ENCODE results near the gene MSI2.

Gene MSI2

DNA sequence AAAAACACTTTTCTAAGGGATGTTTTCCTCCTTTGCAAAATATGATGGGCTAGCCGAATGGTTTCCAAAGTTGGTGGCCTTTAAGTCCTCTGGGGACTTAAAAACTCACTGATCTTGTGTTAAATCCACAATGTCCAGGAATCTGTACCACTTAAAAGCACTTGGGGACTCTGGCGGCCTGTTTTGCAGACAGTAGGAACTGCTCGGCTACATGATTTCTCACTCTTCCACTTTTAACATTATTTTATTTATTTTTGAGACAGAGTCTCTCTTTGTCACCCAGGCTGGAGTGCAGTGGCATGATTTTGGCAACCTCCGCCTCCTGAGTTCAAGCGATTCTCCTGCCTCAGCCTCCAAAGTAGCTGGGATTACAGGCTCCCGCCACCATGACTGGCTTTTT is 9.1 kb upstream of the MSI2 start:
- no peak for DNase-seq

DNA sequence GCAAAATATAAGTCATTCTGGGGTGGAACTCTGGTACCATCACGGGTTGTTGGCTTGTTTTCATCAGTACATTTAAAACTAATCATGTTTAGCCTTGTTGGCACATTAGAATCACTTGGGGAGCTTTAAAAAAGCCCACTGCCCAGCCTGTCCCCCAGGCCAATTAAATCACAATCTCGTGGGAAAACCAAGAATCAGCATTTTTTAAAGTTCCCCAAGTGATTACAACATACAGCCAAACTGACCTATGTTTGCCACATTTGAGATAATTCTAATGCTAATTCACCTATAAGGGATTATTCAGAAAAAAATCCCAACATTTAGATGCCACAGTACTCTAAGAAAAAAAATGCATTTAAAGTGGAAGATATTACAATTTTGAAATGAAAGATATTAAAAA is 8.4 kb upstream of the MSI2 start:
- no peak for DNase-seq

- no peak for DNase-seq
Observed at GRCh38 chr17:57249520-57249919, 6.8 kb upstream of the MSI2 start.

- DNase-seq: no peak
Observed at GRCh38 chr17:57251211-57251787, 5.0 kb upstream of the MSI2 start.

- no peak for DNase-seq
Observed at GRCh38 chr17:57253362-57254065, 2.8 kb upstream of the MSI2 start.

GRCh38 chr17:57255182-57255775 is 1.0 kb upstream of the MSI2 start:
- DNase-seq: no peak

DNA sequence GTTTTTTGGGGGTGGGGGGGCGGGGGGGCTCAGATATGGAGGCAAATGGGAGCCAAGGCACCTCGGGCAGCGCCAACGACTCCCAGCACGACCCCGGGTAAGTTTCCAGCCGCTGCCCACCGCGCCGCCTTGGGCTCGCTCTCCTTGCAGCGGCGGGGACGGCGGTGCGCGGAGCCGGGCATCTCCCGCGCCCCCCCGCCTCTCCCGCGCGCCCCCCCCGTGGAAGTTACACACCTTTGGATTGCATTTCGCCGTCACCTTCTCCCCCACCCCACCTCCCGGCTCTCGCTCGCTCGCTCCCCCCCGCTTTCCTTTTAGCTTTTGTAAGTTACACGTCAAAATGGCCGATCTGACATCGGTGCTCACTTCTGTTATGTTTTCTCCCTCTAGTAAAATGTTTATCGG is 387 bp downstream of the MSI2 start:
- DNase-seq: no peak

DNA sequence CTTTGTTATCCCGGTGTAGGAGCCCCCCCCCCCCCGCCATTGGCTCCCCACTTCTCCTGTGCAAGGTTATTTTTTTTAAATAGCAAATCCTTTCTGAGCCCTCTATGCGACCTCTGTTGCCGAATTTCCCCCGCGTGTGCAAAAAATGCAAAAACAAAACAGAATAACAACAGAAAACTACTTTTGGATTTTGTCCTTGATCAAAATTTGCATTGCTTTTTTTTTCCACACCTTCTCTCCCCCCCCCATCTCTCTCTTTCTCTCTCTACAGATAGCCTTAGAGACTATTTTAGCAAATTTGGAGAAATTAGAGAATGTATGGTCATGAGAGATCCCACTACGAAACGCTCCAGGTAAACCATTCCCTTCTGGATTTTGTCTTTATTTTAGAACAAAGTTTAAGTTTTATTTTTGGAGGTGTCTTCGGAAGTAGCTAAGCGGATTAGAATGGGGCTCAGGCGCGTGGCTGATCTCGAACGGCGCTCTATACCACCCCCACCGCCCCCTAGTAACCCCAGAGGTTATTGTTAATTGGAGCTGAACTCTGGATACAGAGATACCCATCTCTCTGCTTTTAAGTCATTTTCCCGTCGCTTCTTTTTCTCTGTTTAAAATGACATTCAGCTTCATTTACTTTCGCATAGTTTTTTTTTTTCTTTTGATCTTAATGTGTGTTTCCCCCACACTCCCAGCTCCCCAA is 1.0 kb downstream of the MSI2 start:
- DNase-seq: no peak

GRCh38 chr17:57257895-57258851 is 1.9 kb downstream of the MSI2 start:
- no peak for DNase-seq

DNA sequence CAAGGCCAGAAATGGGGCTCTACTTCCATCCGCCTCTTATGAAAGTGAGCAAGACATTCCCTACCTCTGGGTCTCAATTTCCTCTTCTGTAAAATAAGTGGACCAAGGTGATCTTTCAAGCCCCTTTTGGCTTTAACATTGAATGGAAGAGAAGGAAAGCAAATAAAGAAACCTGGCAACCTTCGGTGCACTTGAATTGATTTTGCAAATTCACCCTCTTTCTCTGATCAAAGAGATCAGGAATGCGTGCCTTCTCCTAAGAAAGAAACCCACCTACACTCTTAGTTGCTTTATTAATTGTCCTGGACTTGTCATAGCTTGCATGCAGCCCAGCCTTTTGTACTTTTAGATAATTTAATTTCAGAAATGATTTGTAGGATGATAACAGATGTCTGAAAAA is 3.0 kb downstream of the MSI2 start:
- DNase-seq: no peak

GRCh38 chr17:57259817-57260216 is 3.5 kb downstream of the MSI2 start:
- no peak for DNase-seq

DNA sequence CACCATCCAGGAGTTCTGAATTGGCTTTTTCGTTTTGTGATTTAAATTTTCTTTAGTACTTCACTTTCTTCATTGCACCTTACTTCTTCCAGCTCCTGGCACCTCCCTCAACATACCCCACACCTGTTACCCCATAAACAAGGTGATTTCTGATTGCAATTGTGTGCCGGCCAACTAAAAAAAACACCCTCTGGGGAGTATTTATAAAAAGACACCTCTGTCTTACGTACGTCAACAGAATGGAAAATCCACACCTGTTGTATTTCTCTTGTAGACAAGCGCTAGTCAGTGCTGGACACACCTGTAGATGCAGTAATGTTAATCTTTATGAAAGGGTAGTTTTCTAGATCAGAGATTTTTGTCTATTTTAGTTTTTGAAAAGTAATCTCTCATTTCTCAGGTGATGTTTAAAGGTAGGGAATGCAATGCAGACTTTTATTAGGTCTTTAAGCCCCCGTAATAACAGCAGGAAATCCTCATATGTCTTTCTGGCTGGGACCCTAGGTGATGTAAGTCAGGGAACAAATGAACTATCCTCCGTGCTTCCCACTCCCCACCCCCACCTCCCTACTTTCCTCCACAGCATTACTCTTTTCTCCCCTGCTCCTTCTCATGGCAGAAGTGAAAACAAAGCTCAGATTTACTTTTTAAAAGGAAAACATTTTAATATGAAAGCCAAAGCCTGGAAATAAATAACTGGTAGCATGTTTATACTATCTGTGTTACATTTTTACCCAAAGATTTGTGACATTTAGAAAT is 4.2 kb downstream of the MSI2 start:
- no peak for DNase-seq

DNA sequence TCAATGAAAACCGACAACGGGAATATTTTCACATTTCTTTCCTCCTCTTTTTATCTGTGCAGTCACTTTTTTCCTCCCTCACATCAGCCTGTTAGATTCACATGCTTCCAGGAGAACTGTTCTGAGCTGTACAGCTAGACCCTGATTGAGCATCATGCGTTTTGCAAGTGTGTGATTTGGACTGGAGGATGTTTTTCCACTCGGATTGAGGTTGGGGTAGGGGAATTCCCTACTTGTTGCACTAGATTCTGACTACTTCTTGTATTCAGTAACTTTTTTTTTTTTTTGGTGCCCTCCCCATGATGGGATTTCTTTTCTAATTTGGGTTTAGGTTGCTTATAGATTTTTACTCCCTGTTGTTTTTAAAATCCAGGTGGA is 4.8 kb downstream of the MSI2 start:
- DNase-seq: no peak

DNA sequence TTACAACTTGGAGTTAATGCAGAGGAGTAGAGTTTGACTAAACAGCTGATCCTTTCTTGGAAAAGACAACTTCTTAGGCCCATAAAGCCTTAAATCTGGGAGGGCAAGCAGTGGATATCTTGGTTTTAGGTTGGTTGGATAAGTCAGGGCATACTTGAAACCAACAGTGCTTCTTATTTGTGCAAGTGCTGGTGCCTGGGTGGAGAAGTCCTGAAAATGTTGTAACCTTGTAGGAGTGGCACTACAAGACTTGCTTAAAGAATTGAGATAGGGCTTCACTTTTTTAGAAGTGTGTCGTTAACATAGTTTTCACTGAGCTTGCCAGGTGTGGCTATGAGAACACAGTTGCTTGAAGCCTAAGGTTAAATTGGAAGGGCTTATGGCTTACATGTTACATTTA is 6.2 kb downstream of the MSI2 start:
- no peak for DNase-seq

GRCh38 chr17:57264250-57264649 is 7.9 kb downstream of the MSI2 start:
- no peak for DNase-seq

DNA sequence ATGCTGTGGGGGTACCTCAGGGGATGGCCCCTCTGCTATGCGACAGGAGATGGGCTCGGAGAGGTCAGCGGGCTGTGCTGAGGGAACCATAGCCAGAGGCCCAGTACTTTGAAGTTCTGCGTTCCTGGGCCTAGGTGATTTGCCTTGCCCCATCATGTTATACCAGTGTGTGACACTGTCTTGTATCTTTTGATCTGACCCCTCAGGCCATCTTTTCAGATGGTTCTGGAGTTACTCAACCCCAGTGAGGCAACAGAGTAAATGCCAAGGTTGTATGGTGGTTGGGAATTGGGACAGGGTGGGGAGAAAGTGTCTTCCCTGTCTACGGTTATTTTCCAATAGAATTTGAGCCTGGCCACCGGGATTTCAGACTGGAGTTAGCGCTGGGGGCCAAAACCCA is 8.5 kb downstream of the MSI2 start:
- DNase-seq: no peak

DNA sequence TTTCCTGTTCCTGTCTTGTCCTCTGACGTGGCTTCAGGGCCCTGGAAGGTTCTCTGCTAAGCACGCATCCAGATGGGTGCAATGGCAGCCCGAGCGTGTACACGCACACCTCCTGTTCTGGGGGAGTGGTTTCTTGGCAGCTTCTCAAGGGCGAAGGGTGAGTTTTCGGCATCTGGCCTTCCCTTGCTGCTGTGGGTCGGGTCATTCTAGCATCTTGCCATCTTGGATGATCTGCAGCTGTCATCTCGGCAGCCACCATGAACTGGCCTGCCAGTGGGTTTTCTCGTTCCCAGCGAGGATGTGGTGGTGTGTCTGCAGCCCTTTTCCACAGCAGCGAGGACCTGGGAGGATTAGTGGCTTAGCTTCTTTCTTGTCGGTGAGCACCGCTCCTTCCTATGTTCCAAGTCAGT is 10.6 kb downstream of the MSI2 start:
- DNase-seq: no peak

DNA sequence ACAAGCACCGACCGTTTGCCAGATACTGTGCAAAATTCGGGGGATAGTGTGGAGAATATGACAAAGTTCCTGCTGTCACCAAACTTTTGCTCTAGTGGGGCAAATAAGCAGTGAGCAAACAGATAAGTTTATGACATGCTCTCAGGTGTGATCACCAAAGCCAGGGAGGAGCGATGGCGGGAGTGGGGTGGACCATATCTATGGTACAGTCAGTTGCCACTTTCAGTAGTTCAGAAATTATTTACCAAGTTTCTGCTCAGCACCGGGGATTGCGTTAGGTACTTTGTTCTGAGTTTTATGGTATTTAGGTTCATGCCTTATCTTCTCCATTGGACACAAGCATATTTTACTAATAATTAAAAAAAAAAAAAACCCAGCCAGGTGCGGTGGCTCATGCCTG is 11.9 kb downstream of the MSI2 start:
- no peak for DNase-seq

DNA sequence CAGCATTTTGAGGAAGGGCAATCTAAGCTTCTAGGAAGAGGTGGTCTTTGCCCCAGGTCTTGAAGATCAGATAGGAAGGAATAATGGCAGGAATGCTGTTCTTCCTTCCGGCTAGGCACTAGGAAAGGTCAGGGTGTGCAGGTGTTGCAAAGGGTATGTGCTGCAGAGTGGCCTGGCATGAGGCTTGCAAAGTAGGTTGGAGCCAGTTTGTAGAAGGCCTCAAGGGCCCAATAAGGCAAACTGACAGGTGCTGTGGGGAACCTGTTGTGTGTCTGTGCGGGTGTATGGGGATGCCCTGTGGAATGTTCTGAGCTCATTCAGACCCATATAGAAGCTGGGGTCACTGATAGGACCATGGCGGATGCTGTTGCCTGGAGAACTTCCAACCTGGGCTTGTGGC is 12.7 kb downstream of the MSI2 start:
- DNase-seq: no peak

DNA sequence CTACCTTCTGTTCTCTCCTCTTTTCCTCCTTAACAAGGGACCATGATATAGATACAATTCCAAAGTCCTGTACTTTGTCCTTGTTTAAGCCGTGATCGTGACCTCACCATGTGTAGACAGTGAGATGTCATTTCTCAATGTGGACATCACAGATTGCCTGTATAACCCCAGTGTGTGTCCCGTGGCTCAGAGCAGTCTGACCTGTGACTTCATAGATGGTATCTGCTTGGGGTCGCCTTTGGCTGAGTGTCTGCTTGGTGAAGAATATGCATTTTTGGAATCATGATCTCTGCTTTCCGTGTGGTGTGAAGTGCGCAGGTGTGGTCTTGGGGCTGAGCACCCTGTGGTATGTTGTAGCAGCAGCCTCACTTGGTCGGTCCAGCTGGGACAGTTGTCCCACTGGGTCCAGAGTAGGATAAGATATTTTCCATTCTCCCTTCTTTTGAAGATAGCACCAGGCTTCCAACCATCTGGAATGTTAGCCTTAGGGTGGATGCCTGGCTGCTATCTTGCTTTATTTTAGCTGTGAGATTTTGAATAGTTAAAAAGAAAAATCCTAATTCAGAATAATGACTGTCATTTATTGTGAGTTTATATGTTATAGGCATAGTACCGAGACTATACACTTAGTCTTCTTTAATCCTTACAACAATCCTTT is 13.4 kb downstream of the MSI2 start:
- no peak for DNase-seq

DNA sequence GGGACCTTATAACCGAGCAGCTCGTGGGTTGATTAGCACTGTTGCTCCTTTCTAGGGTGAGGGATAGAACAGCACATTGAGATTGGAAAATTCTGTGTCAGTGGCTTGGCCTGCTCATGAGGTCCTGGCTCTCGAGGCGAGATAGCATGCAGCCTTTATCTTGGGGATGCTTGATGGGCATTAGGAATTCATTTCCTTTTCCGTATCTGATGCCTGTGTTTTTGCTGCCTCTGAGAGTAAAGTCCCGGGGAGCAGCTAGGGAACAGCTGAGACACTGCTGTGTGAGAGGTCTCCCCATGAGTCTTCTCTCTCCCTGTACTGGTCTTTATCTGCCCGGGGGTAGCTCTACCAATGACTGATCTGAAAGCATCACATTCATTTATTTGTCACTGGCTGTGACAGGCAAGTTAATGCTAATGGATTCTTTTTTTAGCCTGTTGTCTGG is 14.5 kb downstream of the MSI2 start:
- no peak for DNase-seq

GRCh38 chr17:57271821-57272220 is 15.5 kb downstream of the MSI2 start:
- DNase-seq: no peak

All from NCI-H446 (cell line).